Amygdala (tissue), 56 donors: ENCODE results near the gene NFE2.

Experiments
- DNase-seq, 56 donors: peaks; one replicate each; lab custom pipeline; 2025; lab: John Stamatoyannopoulos, UW

NFE2 gene

DNA sequence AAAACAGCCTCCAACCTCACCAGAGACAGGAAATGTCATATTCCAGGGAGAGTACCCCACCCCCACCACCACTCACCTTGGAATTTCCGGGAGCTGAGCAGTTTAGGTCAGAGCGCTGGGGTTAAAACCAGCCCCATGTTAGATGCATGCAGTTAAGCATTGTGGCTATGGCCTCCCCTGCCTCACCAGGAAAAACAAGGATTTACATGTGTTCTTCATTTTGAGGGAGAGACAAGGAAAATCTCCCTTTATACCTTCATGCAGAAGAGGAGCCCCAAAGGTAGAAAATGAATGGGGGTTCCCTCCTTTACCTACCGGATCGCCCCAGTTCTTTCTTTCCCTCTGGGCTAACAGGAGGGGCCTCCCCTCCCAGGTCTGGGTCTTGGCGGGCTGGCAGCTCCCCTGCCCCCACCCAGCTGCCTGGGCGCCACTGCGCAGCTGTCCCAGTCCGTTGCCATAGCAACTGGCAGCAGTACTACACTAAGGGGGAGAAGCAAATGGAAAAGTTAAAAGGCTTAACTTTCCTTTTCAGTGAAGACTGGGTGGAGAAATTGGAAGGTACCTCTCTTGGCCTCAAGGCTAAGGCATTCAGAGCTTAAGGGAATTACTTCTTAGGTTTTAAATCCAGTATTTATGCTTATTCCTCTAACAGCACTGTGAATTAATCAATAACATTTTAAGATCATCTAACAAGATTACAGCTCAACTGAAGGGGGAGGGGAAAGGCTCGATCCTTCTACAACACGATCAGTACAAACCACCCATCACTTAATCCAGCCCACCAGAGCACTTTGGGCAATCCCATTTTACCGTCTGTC is 41.4 kb downstream of the NFE2 start:
- DNase-seq: peak in 55 of 56 donors; percentile 19 to 88 (median 71)

DNA sequence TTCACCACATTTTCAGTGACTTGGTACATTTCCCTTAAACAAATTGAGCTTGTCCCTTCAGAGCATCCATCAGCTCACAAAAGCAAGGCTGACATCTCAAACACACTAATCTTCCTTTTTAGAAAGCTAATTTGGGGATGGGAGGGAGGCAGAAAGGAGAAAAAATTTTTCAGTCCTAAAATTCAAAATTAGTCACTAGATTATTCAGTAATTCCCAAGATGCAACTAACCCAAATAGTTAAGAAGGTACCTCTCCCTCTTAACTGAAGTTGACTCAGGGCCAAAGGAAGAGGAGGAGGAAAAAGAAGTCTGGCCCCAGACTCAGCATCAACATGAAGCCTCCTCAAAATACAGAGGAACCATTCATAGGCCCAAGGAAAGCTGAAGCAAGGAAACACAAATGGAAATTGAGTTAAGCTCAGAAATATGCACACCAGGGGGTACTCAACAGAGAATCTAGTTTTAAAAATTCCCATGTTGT is 42.6 kb downstream of the NFE2 start:
- DNase-seq: peak in 1 of 56 donors; percentile 13

DNA sequence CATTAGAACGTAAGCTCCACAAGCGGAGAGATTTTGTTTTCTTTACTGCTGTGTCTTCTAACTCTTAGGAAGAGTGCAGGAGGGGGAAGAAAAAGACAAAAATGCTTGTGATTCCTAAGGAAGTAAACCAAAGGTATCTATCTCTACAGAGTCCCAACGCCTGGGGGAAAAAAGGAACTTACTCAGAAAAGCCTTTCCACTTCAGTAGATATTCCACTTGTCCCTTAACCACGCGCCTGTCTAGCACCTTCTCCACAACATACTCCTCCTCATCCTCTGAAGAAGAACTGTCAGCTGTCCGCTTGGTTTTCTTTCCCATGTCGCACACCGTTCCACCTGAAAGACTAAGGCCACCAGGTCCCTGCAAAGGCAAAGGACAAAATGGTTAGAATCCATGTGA is 43.5 kb downstream of the NFE2 start:
- DNase-seq: no peak

DNA sequence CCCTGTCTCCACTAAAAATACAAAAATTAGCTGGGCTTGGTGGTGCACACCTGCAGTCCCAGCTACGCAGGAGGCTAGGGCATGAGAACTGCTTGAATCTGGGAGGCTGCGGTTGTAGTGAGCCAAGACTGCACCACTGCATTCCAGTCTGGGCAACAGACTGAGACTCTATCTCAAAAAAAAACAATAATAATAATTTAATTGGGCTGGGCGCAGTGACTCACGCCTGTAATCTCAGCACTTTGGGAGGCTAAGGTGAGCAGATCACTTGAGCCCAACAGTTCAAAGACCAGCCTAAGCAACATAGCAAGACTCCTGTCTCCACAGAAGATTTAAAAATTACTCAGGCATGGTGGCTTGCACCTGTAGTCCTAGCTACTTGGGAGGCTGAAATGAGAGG is 47.6 kb downstream of the NFE2 start:
- no peak for DNase-seq

DNA sequence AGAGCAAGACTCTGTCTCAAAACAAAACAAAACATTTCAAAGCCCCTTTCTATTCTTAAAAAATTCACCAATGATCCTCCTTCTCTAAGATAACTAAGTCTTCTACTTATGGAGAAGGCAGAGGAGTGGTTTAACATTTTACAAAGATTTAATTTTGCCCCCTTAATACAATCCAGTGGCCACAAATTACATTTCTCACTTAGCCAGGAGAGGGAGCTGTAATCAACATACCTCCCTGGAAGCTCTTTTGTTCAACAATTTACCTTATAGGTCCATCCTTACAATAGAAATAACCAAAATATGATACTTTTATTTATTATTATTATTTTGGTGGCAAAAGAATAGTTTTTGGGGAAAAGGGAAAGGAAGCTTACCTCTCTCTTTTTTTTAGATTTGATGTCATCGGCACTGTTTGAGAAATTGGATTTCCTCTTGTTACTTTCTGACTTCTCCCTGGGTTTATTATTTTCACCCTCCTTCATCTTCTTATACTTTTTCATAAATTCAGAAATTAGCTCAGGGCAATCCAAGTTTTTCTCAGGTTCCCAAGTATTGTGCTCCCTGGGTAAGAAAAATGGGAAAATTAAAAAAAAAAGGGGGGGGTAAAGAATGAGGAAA is 49.0 kb downstream of the NFE2 start:
- no peak for DNase-seq

DNA sequence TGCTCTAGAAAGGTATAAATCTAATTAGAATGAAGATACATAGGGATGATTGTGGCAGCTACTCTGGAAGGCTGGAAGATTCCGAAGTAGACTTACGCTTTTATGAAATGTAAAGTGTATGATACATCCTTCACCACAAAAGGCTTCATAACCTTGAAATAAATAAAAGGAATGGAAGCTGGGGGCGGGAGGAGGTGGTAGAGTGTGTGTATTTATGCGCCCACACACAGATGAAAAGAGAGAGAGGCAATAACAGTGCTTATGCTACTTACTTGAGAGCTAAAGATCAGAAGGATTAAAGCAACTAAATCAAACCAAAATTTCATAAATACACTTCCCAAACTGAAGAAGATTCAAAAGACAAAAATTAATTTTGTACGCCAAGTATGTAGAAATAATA is 51.3 kb downstream of the NFE2 start:
- no peak for DNase-seq

DNA sequence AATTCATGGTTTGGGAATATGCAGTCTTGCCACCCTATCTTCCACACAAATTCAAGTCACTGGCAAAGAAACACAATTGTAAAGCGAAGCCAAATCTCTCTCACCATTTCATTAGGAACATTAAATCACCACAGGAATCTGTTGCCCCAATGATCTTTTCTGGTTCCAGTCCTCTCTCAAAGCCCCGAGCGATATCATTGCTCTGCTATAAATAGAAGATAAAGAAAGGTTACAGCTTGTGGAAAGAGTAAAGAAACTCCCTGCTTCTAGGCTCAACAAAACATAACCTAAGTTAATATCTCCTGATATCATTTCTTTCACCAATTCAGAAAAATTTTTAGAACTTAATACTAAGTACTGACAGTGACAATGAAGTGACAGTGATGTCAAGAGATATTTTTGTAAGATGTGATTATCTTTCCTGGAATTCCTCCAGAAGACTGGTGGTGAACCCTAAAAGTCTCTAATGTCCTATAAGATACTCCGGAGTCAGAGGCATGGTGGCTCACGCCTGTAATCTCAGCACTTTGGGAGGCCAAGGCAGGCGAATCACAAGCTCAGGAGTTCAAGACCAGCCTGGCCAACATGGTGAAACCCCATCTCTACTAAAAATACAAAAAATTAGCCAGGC is 54.7 kb downstream of the NFE2 start:
- DNase-seq: no peak
